Loucy (cell line): ENCODE measurements around the gene CDH13.

Experiments
- EZH2phosphoT487 ChIP-seq: fragments of 200-600 bp; IDR thresholded peaks from 2 replicates; pipeline ENCODE4 v1.6.1; 2018; ENCODE audit warnings: antibody characterized with exemption, mild to moderate bottlenecking, moderate library complexity, borderline replicate concordance
- TF ChIP-seq, protein P1 (sequence below): fragments of 200-600 bp; sonication (generic); conservative IDR thresholded peaks from 2 replicates; pipeline ENCODE4 v1.5.1; 2014; ENCODE audit warnings: mild to moderate bottlenecking, antibody characterized with exemption, low read length

DNA sequence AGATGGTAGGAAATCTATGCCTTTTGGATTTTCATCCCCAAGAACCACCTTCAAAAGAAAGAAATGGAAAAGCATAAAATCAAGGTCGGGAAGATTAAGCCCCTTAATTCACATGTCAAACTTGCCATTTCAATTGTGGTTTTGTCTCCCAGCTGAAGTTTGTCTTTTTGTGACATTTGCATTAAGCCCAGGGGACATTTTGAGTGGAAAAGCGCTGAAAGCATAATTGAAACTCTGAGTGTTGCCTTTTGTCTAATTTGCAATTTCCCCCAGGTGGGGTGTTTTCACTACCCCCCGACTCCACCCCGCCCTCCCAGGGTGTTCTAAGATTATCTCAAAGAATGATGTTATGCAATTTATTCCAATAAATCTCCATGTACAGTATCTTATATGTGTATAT is 396.2 kb downstream of the CDH13 start:
- TF ChIP-seq, protein P1, sequence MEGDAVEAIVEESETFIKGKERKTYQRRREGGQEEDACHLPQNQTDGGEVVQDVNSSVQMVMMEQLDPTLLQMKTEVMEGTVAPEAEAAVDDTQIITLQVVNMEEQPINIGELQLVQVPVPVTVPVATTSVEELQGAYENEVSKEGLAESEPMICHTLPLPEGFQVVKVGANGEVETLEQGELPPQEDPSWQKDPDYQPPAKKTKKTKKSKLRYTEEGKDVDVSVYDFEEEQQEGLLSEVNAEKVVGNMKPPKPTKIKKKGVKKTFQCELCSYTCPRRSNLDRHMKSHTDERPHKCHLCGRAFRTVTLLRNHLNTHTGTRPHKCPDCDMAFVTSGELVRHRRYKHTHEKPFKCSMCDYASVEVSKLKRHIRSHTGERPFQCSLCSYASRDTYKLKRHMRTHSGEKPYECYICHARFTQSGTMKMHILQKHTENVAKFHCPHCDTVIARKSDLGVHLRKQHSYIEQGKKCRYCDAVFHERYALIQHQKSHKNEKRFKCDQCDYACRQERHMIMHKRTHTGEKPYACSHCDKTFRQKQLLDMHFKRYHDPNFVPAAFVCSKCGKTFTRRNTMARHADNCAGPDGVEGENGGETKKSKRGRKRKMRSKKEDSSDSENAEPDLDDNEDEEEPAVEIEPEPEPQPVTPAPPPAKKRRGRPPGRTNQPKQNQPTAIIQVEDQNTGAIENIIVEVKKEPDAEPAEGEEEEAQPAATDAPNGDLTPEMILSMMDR: no peak
- TF ChIP-seq EZH2phosphoT487: no peak
